Measurements from ENCODE around the gene FXYD6.

- TF ChIP-seq POLR2A (IDR thresholded peaks at IDR 0.05) (no peak), CTCF (IDR thresholded peaks at IDR 0.05) (no peak)
Measured at GRCh38 chr11:117826190-117826570, 50.3 kb downstream of the FXYD6 start.

Measured in testis (tissue), 2 donors.